K562 (cell line): ENCODE results near the gene RBPJ. TPM values are rescaled to one million over a fixed set of nuclear protein-coding genes. Genes with fewer than 3 reads are reported as not detected.

Experiments
- ATAC-seq: fragments of 200-7000 bp; cut with Tn5 transposase; 3 replicates; pipeline ENCODE4 v1.9.1; 2020; ENCODE audit warnings: moderate library complexity
- BruUV-seq: library from RNA; stranded (reverse); fragments of 400-500 nt; replicated peaks from 2 replicates; lab custom pipeline; 2021; lab: Mats Ljungman, UMichigan
- CTCF ChIA-PET: fragments of 300-600 bp; formaldehyde crosslinking; extraction: SDS; loops from one replicate; lab custom pipeline; 2021; ENCODE audit warnings: low intra/inter-chr PET ratio; lab: Yijun Ruan, JAX
- POLR2A ChIA-PET: fragments of 300-600, 350-650 bp; sonication (Branson Sonifier 250); formaldehyde crosslinking; extraction: SDS; loops from one replicate; lab custom pipeline; 2021; ENCODE audit warnings: antibody characterized with exemption, inconsistent platforms; lab: Yijun Ruan, JAX
- DNase-seq, 4 experiments: peaks; one replicate each; pipeline versions ENCODE4 v3.0.0 to v3.0.0-alpha.2; 2011 to 2018; ENCODE audit warnings: low spot score in 3 of 4, mixed read lengths in 3 of 4; ENCODE audit errors: extremely low read depth in 1 of 4
- FAIRE-seq: peaks from 2 replicates; lab custom pipeline; 2011; peaks lifted over from hg19 to GRCh38; lab: Jason Lieb, UNC
- H2AFZ ChIP-seq: 2 replicates; pipeline ENCODE4 v1.6.0; 2011; ENCODE audit warnings: low read depth, low read length, control low read depth, inconsistent platforms
- H3K27ac ChIP-seq: fragments of 200-600 bp; 3 replicates; pipeline ENCODE4 v1.8.0; 2011; ENCODE audit warnings: low read depth, mild to moderate bottlenecking, control low read depth, inconsistent platforms, low read length, moderate library complexity, mixed read lengths; ENCODE audit errors: extremely low read depth
- H3K27me3 ChIP-seq, 2 experiments: fragments of 300-600 bp in 1 of 2; 2 replicates in 1 of 2; 3 replicates in 1 of 2; pipeline versions ENCODE4 v1.6.0 to v1.8.0; 2011; ENCODE audit warnings: inconsistent platforms in 2 of 2, low read length in 2 of 2, mild to moderate bottlenecking in 1 of 2, mixed read lengths in 1 of 2, moderate library complexity in 1 of 2; ENCODE audit not compliant: control insufficient read depth in 2 of 2, insufficient read depth in 2 of 2
- H3K36me3 ChIP-seq: fragments of 300-600 bp; 3 replicates; pipeline ENCODE4 v1.8.0; 2011; ENCODE audit warnings: mild to moderate bottlenecking, low read length, inconsistent platforms; ENCODE audit not compliant: control insufficient read depth, insufficient read depth
- H3K4me1 ChIP-seq, 2 experiments: fragments of 200-600 bp in 1 of 2; replicated peaks in 1 of 2; 2 replicates in 1 of 2; 3 replicates in 1 of 2; pipeline versions ENCODE4 v1.5.1 to v1.8.0; 2011; ENCODE audit warnings: inconsistent platforms in 2 of 2, low read length in 2 of 2, mild to moderate bottlenecking in 1 of 2, mixed read lengths in 1 of 2, moderate library complexity in 1 of 2; ENCODE audit not compliant: control insufficient read depth in 2 of 2, insufficient read depth in 2 of 2
- H3K4me2 ChIP-seq: 2 replicates; pipeline ENCODE4 v1.6.1; 2011; ENCODE audit warnings: low read length, control low read depth, inconsistent platforms, mixed read lengths; ENCODE audit not compliant: insufficient read depth
- H3K4me3 ChIP-seq: fragments of 200-600 bp; sonication (generic), shearing (Covaris generic); 2 replicates; pipeline ENCODE4 v1.5.1; 2016; ENCODE audit warnings: control low read depth, inconsistent platforms
- H3K79me2 ChIP-seq: fragments of 200-600 bp; 3 replicates; pipeline ENCODE4 v1.8.0; 2011; ENCODE audit warnings: low read length, inconsistent platforms; ENCODE audit not compliant: control insufficient read depth, insufficient read depth
- H3K9ac ChIP-seq, 2 experiments: 2 replicates each; pipeline versions ENCODE4 v1.6.0 to v1.6.1; 2011; ENCODE audit warnings: low read depth in 2 of 2, low read length in 2 of 2, control low read depth in 1 of 2, inconsistent platforms in 1 of 2, mild to moderate bottlenecking in 1 of 2, mixed read lengths in 1 of 2; ENCODE audit not compliant: insufficient read depth in 1 of 2
- H3K9me1 ChIP-seq: one replicate; pipeline ENCODE4 v1.6.0; 2011; ENCODE audit warnings: inconsistent platforms, mild to moderate bottlenecking, low read length, moderate library complexity; ENCODE audit not compliant: control insufficient read depth, insufficient read depth
- H3K9me3 ChIP-seq: replicated peaks from 2 replicates; pipeline ENCODE4 v1.5.1; 2011; ENCODE audit warnings: low read depth, low read length, inconsistent platforms; ENCODE audit not compliant: control insufficient read depth, insufficient read depth
- H4K20me1 ChIP-seq: replicated peaks from 2 replicates; pipeline ENCODE4 v1.6.1; 2011; ENCODE audit warnings: low read length, inconsistent platforms, mixed read lengths; ENCODE audit not compliant: control insufficient read depth, insufficient read depth
- DEAF1 ChIP-seq: fragments of 450-650 bp; formaldehyde crosslinking; IDR thresholded peaks from 2 replicates; pipeline ENCODE4 v1.4.0; 2020; ENCODE audit warnings: mild to moderate bottlenecking, moderate library complexity
- EP400 ChIP-seq: fragments of 450-650 bp; IDR thresholded peaks from 2 replicates; pipeline ENCODE4 v1.6.1; 2017; ENCODE audit warnings: antibody characterized with exemption, mild to moderate bottlenecking, moderate library complexity
- FOXP4 ChIP-seq: sonication (generic); formaldehyde crosslinking; IDR thresholded peaks from 2 replicates; pipeline ENCODE4 v1.8.0; 2022; ENCODE audit warnings: mild to moderate bottlenecking, missing genetic modification reagents, borderline replicate concordance
- JUN ChIP-seq, 2 experiments: sonication (generic) in 1 of 2; formaldehyde crosslinking in 1 of 2; IDR thresholded peaks; 2 replicates each; pipeline versions ENCODE4 v1.6.1 to v1.8.0; 2012 to 2022; ENCODE audit warnings: borderline replicate concordance in 2 of 2, mild to moderate bottlenecking in 2 of 2, improper control_type of control experiment in 1 of 2, low read depth in 1 of 2, low read length in 1 of 2, missing genetic modification reagents in 1 of 2
- KDM5B ChIP-seq: fragments of 200-600 bp; sonication (generic); IDR thresholded peaks from 2 replicates; pipeline ENCODE4 v1.6.1; 2012; ENCODE audit warnings: low read depth, mild to moderate bottlenecking, moderate library complexity, low read length, control low read depth, inconsistent platforms; ENCODE audit not compliant: insufficient replicate concordance
- KLF13 ChIP-seq: fragments of 450-650 bp; IDR thresholded peaks from 2 replicates; pipeline ENCODE4 v1.6.1; 2016; ENCODE audit warnings: missing genetic modification characterization, low read depth, mild to moderate bottlenecking, missing compliant biosample characterization, moderate library complexity, borderline replicate concordance
- MCM7 ChIP-seq, 2 experiments: fragments of 450-650 bp; IDR thresholded peaks; 2 replicates each; pipeline ENCODE4 v1.6.1; 2016 to 2018
- MEF2D ChIP-seq: conservative IDR thresholded peaks from 2 replicates; pipeline ENCODE4 v1.6.1; 2016; ENCODE audit warnings: low read depth, missing genetic modification characterization, missing compliant biosample characterization
- NFIC ChIP-seq: fragments of 450-650 bp; IDR thresholded peaks from 2 replicates; pipeline ENCODE4 v1.6.1; 2017; ENCODE audit warnings: mild to moderate bottlenecking, inconsistent platforms
- PATZ1 ChIP-seq: fragments of 250-450 bp; sonication (Bioruptor Pico); IDR thresholded peaks from 2 replicates; pipeline ENCODE4 v1.5.0; 2020; ENCODE audit warnings: mild to moderate bottlenecking, borderline replicate concordance
- PRMT5 ChIP-seq: sonication (generic); formaldehyde crosslinking; IDR thresholded peaks from 2 replicates; pipeline ENCODE4 v1.5.0; 2020; ENCODE audit warnings: missing genetic modification reagents
- TEAD2 ChIP-seq: fragments of 450-650 bp; IDR thresholded peaks from 2 replicates; pipeline ENCODE4 v1.6.1; 2016; ENCODE audit warnings: missing genetic modification characterization, control low read depth, missing compliant biosample characterization
- XRCC5 ChIP-seq: fragments of 200-400 bp; formaldehyde crosslinking; IDR thresholded peaks from 2 replicates; pipeline ENCODE4 v1.6.1; 2017; ENCODE audit warnings: low read depth, mild to moderate bottlenecking, low read length
- ZBTB8A ChIP-seq: fragments of 450-650 bp; IDR thresholded peaks from 2 replicates; pipeline ENCODE4 v1.6.1; 2018; ENCODE audit warnings: mild to moderate bottlenecking, moderate library complexity; ENCODE audit not compliant: partially characterized antibody
- ZFPM2 ChIP-seq: fragments of 250-450 bp; sonication (Bioruptor Pico); IDR thresholded peaks from 2 replicates; pipeline ENCODE4 v1.5.1; 2022; ENCODE audit warnings: mild to moderate bottlenecking
- WGBS: fragments of 100-300 bp; shearing (Covaris generic); methylation state at CpG from one replicate; pipeline ENCODE4 v1.1.6; 2016; ENCODE audit warnings: low coverage, mixed read lengths; ENCODE audit not compliant: insufficient coverage; ENCODE audit errors: missing lambda C conversion rate; 5-methylcytosine and 5-hydroxymethylcytosine counted together
- in situ Hi-C: fragments of 300-500 bp; cut with MboI; formaldehyde crosslinking; loops from 4 replicates; pipeline ENCODE4 v1.15.0; 2018; ENCODE audit warnings: inconsistent platforms, mixed read lengths
- intact Hi-C: fragments of 100-400 bp; cut with micrococcal nuclease; formaldehyde crosslinking; loops from 2 replicates; pipeline ENCODE4 v1.14.2; 2022
- polyA plus RNA-seq, 8 experiments: library from polyadenylated mRNA; depleted of rRNA in 4 of 8; stranded (reverse) in 5 of 8; unstranded in 3 of 8; fragments of >200 nt; fragmentation: Nextera tagmentation in 2 of 8; fragmentation: Illumina TruSeq in 1 of 8; extraction: Ambion mirVana in 2 of 8; extraction: Trizol in 1 of 8; gene quantifications; 2 replicates each; pipeline versions ENCODE4 v1.2.1 to v1.2.3, GENCODE V29; 2011 to 2014; ENCODE audit warnings: inconsistent platforms in 1 of 8, missing spikeins in 1 of 8
- total RNA-seq, 7 experiments: library from RNA; depleted of rRNA in 6 of 7; stranded (reverse); fragments of >200 nt in 6 of 7; fragmentation: Illumina TruSeq in 2 of 7; extraction: Trizol in 2 of 7; gene quantifications; 2 replicates each; pipeline versions ENCODE4 v1.2.1 to v1.2.3, GENCODE V29; 2011 to 2021; ENCODE audit warnings: low replicate concordance in 1 of 7

RBPJ gene
- total and polyA plus RNA-seq, 9 of the 15 experiments (the other 6 are each of a cell fraction or from before 2014, with no cell fraction given): 17.2 to 49.4 (median 33.8) TPM

GRCh38 chr4:26459756-26460530, 139.1 kb downstream of the RBPJ start:
- no peaks in the 10 kb centered on the region for H3K79me2 ChIP-seq
- WGBS: 11% methylated on average over 12 of the region's 13 CpGs
- ATAC-seq: no peak
- H2AFZ ChIP-seq: no peak overlapping the region
- FAIRE-seq: no peak
- H4K20me1 ChIP-seq: no peaks in the 10 kb centered on the region
- H3K9ac ChIP-seq: no peak overlapping the region
- H3K9me3 ChIP-seq: peaks cover 4% of the 10 kb centered on the region
- no peaks in the 10 kb centered on the region for H3K36me3 ChIP-seq
- in situ Hi-C loops (loop anchor here (5.0 to 10.0 kb wide), 2 partner anchors 247 to 555 kb away; no protein-coding TSS in a partner anchor), intact Hi-C loops (loop anchor here (1.0 to 10.0 kb wide), 3 partner anchors 260 to 552 kb away; partner anchors contain the start of gene STIM2)
- no peak overlapping the region for H3K27ac ChIP-seq
- H3K4me2 ChIP-seq: no peak overlapping the region
- peaks cover 8 to 21% of the 10 kb centered on the region in 2 experiments; a peak in 4 of 5 replicates for H3K27me3 ChIP-seq
- no peak overlapping the region for H3K4me3 ChIP-seq
- POLR2A ChIA-PET: interaction anchor here (0.8 kb wide), 1 partner anchor 193 kb away, joined by 3 read pairs; no protein-coding TSS in a partner anchor
- CTCF ChIA-PET: interaction anchor here (0.6 to 2.7 kb wide), 2 partner anchors 260 to 553 kb away, joined by 4 to 11 read pairs; no protein-coding TSS in a partner anchor
- H3K9me1 ChIP-seq: no peaks in the 10 kb centered on the region
- BruUV-seq: no TSS peak
- DNase-seq: no peak
- no peaks in the 10 kb centered on the region for H3K4me1 ChIP-seq
- no peak for TF ChIP-seq JUN (IDR thresholded peaks at IDR 0.05; ENCODE audit: borderline replicate concordance, low read depth, low read length)
- TF ChIP-seq JUN (CRISPR knock-in tag; IDR thresholded peaks at IDR 0.05; ENCODE audit: borderline replicate concordance): no peak
- no peak for TF ChIP-seq MCM7 (IDR thresholded peaks at IDR 0.05)
- no peak for TF ChIP-seq EP400
- no peak for TF ChIP-seq DEAF1 (CRISPR knock-in tag)
- TF ChIP-seq NFIC: no peak
- no peak for TF ChIP-seq KDM5B
- no peak for TF ChIP-seq ZBTB8A
- no peak for TF ChIP-seq TEAD2
- TF ChIP-seq FOXP4: no peak
- no peak for TF ChIP-seq PATZ1 (CRISPR knock-in tag)
- TF ChIP-seq MEF2D (tag): no peak
- TF ChIP-seq ZFPM2 (CRISPR knock-in tag): no peak
- no peak for TF ChIP-seq KLF13
- TF ChIP-seq XRCC5: no peak
- no peak for TF ChIP-seq PRMT5 (CRISPR knock-in tag)
